ENCODE results near the gene MCU.

GRCh38 chr10:72690071-72690755 lies 1.7 kb upstream of the MCU start:
- no peak for TF ChIP-seq CTCF (IDR thresholded peaks at IDR 0.05)
- TF ChIP-seq EZH2 (IDR thresholded peaks at IDR 0.05; ENCODE audit: borderline replicate concordance, insufficient read depth, low read depth, low read length, poor library complexity, severe bottlenecking) = no peak

Measured in B cell (primary cell).